Measurements from ENCODE around the gene PDE8A.

DNA sequence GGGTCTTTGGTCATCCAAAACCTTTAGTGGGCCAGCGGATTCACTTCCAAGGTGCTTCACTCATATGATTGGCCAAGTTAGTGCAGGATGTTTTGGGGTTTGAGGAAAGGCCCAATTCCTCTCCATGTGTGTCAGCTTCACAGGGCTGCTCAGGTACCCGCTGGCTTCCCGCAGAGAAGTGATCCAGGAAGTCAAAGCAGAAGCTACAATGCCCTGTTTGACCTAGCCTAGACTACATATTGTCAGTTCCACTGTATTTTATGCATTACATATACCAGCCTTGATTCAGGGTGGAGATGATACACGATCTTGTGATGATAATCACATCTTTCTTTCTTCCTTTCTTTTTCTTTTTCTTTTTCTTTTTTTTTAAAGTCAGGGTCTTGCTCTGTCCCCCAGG, 32.1 kb downstream of the PDE8A start:
- TF ChIP-seq, protein P1, sequence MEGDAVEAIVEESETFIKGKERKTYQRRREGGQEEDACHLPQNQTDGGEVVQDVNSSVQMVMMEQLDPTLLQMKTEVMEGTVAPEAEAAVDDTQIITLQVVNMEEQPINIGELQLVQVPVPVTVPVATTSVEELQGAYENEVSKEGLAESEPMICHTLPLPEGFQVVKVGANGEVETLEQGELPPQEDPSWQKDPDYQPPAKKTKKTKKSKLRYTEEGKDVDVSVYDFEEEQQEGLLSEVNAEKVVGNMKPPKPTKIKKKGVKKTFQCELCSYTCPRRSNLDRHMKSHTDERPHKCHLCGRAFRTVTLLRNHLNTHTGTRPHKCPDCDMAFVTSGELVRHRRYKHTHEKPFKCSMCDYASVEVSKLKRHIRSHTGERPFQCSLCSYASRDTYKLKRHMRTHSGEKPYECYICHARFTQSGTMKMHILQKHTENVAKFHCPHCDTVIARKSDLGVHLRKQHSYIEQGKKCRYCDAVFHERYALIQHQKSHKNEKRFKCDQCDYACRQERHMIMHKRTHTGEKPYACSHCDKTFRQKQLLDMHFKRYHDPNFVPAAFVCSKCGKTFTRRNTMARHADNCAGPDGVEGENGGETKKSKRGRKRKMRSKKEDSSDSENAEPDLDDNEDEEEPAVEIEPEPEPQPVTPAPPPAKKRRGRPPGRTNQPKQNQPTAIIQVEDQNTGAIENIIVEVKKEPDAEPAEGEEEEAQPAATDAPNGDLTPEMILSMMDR (conservative IDR thresholded peaks at IDR 0.05; ENCODE audit: low read depth, low read length) = no peak
- no peak for TF ChIP-seq EZH2 (IDR thresholded peaks at IDR 0.05; ENCODE audit: low read length, unreplicated experiment)

Data from PC-3 (cell line).